HepG2 (cell line): ENCODE results near the gene PLXNB2. TPM values are rescaled to one million over a fixed set of nuclear protein-coding genes. Genes with fewer than 3 reads are reported as not detected.

Experiments
- MAF1 ChIP-seq: sonication (generic); formaldehyde crosslinking; IDR thresholded peaks from 2 replicates; pipeline ENCODE4 v1.5.0; 2020; ENCODE audit warnings: missing genetic modification reagents, borderline replicate concordance
- MTA3 ChIP-seq: sonication (generic); formaldehyde crosslinking; IDR thresholded peaks from 2 replicates; pipeline ENCODE4 v1.4.0; 2020; ENCODE audit warnings: missing genetic modification reagents
- POLR2A ChIP-seq, 2 experiments: IDR thresholded peaks; 2 replicates each; pipeline ENCODE4 v1.6.1; 2011; ENCODE audit warnings: low read depth in 2 of 2, low read length in 2 of 2, mild to moderate bottlenecking in 1 of 2, moderate library complexity in 1 of 2; ENCODE audit not compliant: insufficient read depth in 1 of 2
- RAD21 ChIP-seq: fragments of 450-650 bp; formaldehyde crosslinking; IDR thresholded peaks from 2 replicates; pipeline ENCODE4 v1.5.0; 2020; ENCODE audit warnings: mild to moderate bottlenecking
- RARA ChIP-seq: IDR thresholded peaks from 2 replicates; pipeline ENCODE4 v1.6.1; 2016; ENCODE audit warnings: missing genetic modification reagents, missing compliant biosample characterization
- SKI ChIP-seq: fragments of 450-650 bp; IDR thresholded peaks from one replicate; pipeline ENCODE4 v1.6.1; 2018; ENCODE audit warnings: mild to moderate bottlenecking; ENCODE audit not compliant: partially characterized antibody
- TAF1 ChIP-seq: sonication (generic); formaldehyde crosslinking; IDR thresholded peaks from 2 replicates; pipeline ENCODE4 v1.4.0; 2020; ENCODE audit warnings: missing genetic modification reagents
- ZFP82 ChIP-seq: sonication (generic); formaldehyde crosslinking; IDR thresholded peaks from 2 replicates; pipeline ENCODE4 v1.5.1; 2020; ENCODE audit warnings: mild to moderate bottlenecking, missing genetic modification reagents, borderline replicate concordance
- ZNF446 ChIP-seq: sonication (generic); formaldehyde crosslinking; IDR thresholded peaks from 2 replicates; pipeline ENCODE4 v1.5.0; 2020; ENCODE audit warnings: mild to moderate bottlenecking, missing genetic modification reagents
- polyA plus RNA-seq, 8 experiments: library from polyadenylated mRNA; depleted of rRNA in 3 of 8; stranded (reverse) in 7 of 8; unstranded in 1 of 8; fragments of >200 nt; fragmentation: Illumina TruSeq in 4 of 8; extraction: Trizol in 4 of 8; gene quantifications; 2 replicates each; pipeline versions ENCODE4 v1.2.1 to v1.2.3, GENCODE V29; 2011 to 2016; ENCODE audit warnings: low read depth in 4 of 8, missing spikeins in 1 of 8, mixed read lengths in 1 of 8; ENCODE audit not compliant: insufficient read depth in 1 of 8
- total RNA-seq, 5 experiments: library from RNA; depleted of rRNA; stranded (reverse); fragments of >200 nt; fragmentation: Illumina TruSeq; extraction: Trizol; gene quantifications; 2 replicates each; pipeline ENCODE4 v1.2.3, GENCODE V29; 2016; ENCODE audit warnings: low read depth in 1 of 5
- TF ChIP-seq, protein P1 (sequence below): sonication (generic); formaldehyde crosslinking; IDR thresholded peaks from 2 replicates; pipeline ENCODE4 v1.5.1; 2020; ENCODE audit warnings: mild to moderate bottlenecking, missing genetic modification reagents, moderate library complexity
- TF ChIP-seq, protein P2 (sequence below): sonication (generic); formaldehyde crosslinking; IDR thresholded peaks from 2 replicates; pipeline ENCODE4 v1.4.0; 2020; ENCODE audit warnings: missing genetic modification reagents
- TF ChIP-seq, protein P3 (sequence below), 2 experiments: fragments of 450-650 bp in 1 of 2; sonication (generic) in 1 of 2; formaldehyde crosslinking; IDR thresholded peaks; 2 replicates each; pipeline versions ENCODE4 v1.5.0 to v1.8.0; 2020 to 2022; ENCODE audit warnings: mild to moderate bottlenecking in 1 of 2, missing genetic modification reagents in 1 of 2
- TF ChIP-seq, protein P4 (sequence below): sonication (generic); formaldehyde crosslinking; IDR thresholded peaks from 2 replicates; pipeline ENCODE4 v1.8.1; 2022; ENCODE audit warnings: mild to moderate bottlenecking, missing genetic modification reagents
- TF ChIP-seq, protein P5 (sequence below): sonication (generic); formaldehyde crosslinking; IDR thresholded peaks from 2 replicates; pipeline ENCODE4 v1.9.0; 2022; ENCODE audit warnings: low read depth, missing genetic modification reagents
- TF ChIP-seq, protein P6 (sequence below): sonication (generic); formaldehyde crosslinking; IDR thresholded peaks from 2 replicates; pipeline ENCODE4 v1.5.0; 2020; ENCODE audit warnings: mild to moderate bottlenecking, missing genetic modification reagents
- TF ChIP-seq, protein P7 (sequence below): IDR thresholded peaks from 2 replicates; pipeline ENCODE4 v1.6.1; 2018; ENCODE audit warnings: missing genetic modification reagents, mild to moderate bottlenecking, missing compliant biosample characterization

PLXNB2 gene
- total and polyA plus RNA-seq, 2 of the 13 experiments (the other 11 are each of a cell fraction or from before 2014, with no cell fraction given) = 32.6 to 68.9 TPM

DNA sequence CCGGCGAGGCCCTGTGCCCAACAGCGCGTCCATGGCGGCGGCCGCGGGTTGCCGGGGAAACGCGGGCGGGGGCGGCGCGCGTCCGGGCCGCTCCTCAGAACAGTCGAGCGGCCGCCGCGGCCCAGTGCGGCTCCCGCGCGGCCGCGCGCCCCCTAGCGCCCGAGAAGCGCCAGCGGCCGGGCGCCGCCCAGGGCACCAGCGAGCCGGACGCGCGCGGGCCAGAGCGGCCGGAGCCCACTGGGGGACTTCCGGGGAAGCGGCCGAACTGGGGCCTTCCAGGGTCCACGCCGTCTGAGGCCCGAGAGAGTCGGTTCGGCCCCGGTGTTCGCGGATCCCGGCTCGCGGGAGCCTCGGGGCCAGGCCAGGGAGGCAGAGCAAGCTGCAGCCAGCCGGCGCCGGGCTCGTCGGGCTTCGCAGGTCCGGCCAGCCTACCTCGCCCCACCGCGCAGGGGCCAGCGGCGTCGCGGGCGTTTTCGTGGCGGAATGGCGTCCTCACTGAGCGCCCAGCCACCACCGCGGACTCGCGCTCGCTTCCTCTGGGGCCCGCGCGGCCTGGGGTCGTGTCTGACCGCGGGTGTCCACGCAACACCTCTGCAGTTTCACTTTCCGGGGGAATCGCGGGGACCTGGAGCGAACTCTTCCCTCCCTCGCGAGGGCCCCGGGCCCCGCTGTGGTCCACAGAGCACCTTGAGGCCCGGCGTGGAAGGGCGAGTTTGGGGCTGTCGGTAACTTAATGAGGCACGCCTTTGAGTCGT lies 19.7 kb upstream of the PLXNB2 start, which contains the start of gene DENND6B (continued):
- TF ChIP-seq, protein P1, sequence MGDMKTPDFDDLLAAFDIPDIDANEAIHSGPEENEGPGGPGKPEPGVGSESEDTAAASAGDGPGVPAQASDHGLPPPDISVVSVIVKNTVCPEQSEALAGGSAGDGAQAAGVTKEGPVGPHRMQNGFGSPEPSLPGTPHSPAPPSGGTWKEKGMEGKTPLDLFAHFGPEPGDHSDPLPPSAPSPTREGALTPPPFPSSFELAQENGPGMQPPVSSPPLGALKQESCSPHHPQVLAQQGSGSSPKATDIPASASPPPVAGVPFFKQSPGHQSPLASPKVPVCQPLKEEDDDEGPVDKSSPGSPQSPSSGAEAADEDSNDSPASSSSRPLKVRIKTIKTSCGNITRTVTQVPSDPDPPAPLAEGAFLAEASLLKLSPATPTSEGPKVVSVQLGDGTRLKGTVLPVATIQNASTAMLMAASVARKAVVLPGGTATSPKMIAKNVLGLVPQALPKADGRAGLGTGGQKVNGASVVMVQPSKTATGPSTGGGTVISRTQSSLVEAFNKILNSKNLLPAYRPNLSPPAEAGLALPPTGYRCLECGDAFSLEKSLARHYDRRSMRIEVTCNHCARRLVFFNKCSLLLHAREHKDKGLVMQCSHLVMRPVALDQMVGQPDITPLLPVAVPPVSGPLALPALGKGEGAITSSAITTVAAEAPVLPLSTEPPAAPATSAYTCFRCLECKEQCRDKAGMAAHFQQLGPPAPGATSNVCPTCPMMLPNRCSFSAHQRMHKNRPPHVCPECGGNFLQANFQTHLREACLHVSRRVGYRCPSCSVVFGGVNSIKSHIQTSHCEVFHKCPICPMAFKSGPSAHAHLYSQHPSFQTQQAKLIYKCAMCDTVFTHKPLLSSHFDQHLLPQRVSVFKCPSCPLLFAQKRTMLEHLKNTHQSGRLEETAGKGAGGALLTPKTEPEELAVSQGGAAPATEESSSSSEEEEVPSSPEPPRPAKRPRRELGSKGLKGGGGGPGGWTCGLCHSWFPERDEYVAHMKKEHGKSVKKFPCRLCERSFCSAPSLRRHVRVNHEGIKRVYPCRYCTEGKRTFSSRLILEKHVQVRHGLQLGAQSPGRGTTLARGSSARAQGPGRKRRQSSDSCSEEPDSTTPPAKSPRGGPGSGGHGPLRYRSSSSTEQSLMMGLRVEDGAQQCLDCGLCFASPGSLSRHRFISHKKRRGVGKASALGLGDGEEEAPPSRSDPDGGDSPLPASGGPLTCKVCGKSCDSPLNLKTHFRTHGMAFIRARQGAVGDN (CRISPR knock-in tag) = peak; percentile 95
- TF ChIP-seq MTA3 (CRISPR knock-in tag) (no peak), RARA (CRISPR knock-in tag) (peak; percentile 24), MAF1 (no peak), ZNF446 (CRISPR knock-in tag) (peak; percentile 86), ZFP82 (CRISPR knock-in tag) (peak; percentile 70; the same call in 1 of the 2 replicates), TAF1 (CRISPR knock-in tag) (peak; percentile 66; the same call in 1 of the 2 replicates), RAD21 (CRISPR knock-in tag) (peak; percentile 99), SKI (no peak), POLR2A (IDR thresholded peaks at IDR 0.05; ENCODE audit: insufficient read depth in 1 of 2, low read depth in 2 of 2, low read length in 2 of 2) (peak; percentile 75 to 77)
- TF ChIP-seq, protein P2, sequence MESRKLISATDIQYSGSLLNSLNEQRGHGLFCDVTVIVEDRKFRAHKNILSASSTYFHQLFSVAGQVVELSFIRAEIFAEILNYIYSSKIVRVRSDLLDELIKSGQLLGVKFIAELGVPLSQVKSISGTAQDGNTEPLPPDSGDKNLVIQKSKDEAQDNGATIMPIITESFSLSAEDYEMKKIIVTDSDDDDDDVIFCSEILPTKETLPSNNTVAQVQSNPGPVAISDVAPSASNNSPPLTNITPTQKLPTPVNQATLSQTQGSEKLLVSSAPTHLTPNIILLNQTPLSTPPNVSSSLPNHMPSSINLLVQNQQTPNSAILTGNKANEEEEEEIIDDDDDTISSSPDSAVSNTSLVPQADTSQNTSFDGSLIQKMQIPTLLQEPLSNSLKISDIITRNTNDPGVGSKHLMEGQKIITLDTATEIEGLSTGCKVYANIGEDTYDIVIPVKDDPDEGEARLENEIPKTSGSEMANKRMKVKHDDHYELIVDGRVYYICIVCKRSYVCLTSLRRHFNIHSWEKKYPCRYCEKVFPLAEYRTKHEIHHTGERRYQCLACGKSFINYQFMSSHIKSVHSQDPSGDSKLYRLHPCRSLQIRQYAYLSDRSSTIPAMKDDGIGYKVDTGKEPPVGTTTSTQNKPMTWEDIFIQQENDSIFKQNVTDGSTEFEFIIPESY (CRISPR knock-in tag) = no peak; the same call in 1 of the 2 replicates
- TF ChIP-seq, protein P3, sequence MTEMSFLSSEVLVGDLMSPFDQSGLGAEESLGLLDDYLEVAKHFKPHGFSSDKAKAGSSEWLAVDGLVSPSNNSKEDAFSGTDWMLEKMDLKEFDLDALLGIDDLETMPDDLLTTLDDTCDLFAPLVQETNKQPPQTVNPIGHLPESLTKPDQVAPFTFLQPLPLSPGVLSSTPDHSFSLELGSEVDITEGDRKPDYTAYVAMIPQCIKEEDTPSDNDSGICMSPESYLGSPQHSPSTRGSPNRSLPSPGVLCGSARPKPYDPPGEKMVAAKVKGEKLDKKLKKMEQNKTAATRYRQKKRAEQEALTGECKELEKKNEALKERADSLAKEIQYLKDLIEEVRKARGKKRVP (CRISPR knock-in tag; IDR thresholded peaks at IDR 0.05) = no peak
- TF ChIP-seq, protein P4, sequence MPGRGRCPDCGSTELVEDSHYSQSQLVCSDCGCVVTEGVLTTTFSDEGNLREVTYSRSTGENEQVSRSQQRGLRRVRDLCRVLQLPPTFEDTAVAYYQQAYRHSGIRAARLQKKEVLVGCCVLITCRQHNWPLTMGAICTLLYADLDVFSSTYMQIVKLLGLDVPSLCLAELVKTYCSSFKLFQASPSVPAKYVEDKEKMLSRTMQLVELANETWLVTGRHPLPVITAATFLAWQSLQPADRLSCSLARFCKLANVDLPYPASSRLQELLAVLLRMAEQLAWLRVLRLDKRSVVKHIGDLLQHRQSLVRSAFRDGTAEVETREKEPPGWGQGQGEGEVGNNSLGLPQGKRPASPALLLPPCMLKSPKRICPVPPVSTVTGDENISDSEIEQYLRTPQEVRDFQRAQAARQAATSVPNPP = 0 out of 2 replicates have a peak, but pooled peaks have one; percentile 1
- TF ChIP-seq, protein P5, sequence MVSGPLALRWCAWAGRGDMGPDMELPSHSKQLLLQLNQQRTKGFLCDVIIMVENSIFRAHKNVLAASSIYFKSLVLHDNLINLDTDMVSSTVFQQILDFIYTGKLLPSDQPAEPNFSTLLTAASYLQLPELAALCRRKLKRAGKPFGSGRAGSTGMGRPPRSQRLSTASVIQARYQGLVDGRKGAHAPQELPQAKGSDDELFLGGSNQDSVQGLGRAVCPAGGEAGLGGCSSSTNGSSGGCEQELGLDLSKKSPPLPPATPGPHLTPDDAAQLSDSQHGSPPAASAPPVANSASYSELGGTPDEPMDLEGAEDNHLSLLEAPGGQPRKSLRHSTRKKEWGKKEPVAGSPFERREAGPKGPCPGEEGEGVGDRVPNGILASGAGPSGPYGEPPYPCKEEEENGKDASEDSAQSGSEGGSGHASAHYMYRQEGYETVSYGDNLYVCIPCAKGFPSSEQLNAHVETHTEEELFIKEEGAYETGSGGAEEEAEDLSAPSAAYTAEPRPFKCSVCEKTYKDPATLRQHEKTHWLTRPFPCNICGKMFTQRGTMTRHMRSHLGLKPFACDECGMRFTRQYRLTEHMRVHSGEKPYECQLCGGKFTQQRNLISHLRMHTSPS = no peak
- TF ChIP-seq, protein P6, sequence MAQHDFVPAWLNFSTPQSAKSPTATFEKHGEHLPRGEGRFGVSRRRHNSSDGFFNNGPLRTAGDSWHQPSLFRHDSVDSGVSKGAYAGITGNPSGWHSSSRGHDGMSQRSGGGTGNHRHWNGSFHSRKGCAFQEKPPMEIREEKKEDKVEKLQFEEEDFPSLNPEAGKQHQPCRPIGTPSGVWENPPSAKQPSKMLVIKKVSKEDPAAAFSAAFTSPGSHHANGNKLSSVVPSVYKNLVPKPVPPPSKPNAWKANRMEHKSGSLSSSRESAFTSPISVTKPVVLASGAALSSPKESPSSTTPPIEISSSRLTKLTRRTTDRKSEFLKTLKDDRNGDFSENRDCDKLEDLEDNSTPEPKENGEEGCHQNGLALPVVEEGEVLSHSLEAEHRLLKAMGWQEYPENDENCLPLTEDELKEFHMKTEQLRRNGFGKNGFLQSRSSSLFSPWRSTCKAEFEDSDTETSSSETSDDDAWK (CRISPR knock-in tag) = no peak
- TF ChIP-seq, protein P7, sequence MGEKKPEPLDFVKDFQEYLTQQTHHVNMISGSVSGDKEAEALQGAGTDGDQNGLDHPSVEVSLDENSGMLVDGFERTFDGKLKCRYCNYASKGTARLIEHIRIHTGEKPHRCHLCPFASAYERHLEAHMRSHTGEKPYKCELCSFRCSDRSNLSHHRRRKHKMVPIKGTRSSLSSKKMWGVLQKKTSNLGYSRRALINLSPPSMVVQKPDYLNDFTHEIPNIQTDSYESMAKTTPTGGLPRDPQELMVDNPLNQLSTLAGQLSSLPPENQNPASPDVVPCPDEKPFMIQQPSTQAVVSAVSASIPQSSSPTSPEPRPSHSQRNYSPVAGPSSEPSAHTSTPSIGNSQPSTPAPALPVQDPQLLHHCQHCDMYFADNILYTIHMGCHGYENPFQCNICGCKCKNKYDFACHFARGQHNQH (CRISPR knock-in tag) = no peak
